Measurements from ENCODE around the gene ERV3-1.
A peak's percentile ranks its signal among the peaks of the same experiment; 100 is the strongest.
"Not testable (repeated sequence)": the region's sequence is repeated elsewhere in the genome, so short reads cannot be mapped to it uniquely, and the experiment has no call there.

Gene ERV3-1, protein sequence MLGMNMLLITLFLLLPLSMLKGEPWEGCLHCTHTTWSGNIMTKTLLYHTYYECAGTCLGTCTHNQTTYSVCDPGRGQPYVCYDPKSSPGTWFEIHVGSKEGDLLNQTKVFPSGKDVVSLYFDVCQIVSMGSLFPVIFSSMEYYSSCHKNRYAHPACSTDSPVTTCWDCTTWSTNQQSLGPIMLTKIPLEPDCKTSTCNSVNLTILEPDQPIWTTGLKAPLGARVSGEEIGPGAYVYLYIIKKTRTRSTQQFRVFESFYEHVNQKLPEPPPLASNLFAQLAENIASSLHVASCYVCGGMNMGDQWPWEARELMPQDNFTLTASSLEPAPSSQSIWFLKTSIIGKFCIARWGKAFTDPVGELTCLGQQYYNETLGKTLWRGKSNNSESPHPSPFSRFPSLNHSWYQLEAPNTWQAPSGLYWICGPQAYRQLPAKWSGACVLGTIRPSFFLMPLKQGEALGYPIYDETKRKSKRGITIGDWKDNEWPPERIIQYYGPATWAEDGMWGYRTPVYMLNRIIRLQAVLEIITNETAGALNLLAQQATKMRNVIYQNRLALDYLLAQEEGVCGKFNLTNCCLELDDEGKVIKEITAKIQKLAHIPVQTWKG

DNA sequence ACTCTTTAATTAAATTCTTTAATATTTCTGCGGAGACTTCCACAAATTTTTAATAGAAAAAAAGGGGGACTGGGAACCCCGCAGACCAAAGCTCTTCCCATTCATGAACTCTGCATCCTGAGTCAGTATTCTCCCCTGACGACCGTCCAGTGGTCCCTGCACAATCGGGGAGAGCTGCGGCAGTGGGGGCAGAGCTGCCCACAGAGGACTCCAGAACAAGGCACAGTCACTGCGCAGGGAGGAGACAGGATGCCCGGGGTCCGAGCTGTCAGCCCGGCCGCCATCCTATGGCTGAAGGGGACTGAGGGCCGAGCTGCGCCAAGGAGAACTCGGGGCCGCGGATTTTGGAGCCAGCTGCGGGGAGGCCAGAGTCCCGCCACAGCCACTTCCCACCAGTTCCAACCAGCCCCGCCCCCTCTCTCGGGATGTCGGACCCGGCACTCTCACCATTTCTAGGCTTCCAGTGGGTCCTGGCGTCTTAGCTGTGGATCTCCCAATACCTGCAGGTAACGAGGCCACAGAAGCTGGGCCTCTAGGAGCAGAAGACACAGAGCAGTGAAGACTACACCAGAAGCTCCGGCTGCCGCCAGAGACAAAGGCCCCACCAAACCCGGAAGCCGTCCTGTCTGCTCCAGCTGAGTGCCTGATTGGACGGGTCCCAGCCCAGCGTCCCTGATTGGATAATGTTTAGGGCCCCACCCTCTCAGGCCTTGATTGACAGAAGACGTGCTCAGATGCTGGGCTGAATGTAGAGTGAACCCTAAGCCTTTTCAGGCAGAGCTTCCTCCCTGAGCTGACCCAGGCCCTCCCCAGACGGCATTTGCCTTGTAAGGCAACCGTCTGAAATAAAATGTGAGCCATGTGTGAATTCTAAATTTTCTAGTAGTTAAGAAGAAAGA lies at the start of gene ERV3-1:
ERV3-1 (minus strand) TSS at position 594 of the 899 bp plus-strand sequence. CDS start 13,661 bp downstream, outside the sequence.
- Histone ChIP-seq H3K9me3 (ENCODE audit: control insufficient read depth in 1 of 2, low read length in 2 of 2) (no peaks in the 10 kb centered on the region), H3K4me1 (ENCODE audit: control insufficient read depth in 1 of 2, insufficient read depth in 2 of 2, low read length in 2 of 2) (peaks cover 0 to 15% of the 10 kb centered on the region in 2 donors), H3K36me3 (ENCODE audit: control insufficient read depth in 1 of 2, insufficient read depth in 2 of 2, low read length in 2 of 2) (peaks cover 0 to 2% of the 10 kb centered on the region in 2 donors), H3K27ac (ENCODE audit: low read length) (peak within 1 kb of the TSS; percentile 51), H3K27me3 (ENCODE audit: low read depth, low read length) (no peaks in the 10 kb centered on the region), H3K4me3 (ENCODE audit: low read depth in 1 of 2, low read length in 2 of 2) (peak within 1 kb of the TSS; percentile 72 to 95)

GRCh38 chr7:65055786-65056185 lies 49.3 kb upstream of the ERV3-1 start:
- not testable (repeated sequence) for H3K27ac ChIP-seq (ENCODE audit: low read length); H3K9me3 ChIP-seq (ENCODE audit: control insufficient read depth in 1 of 2, low read length in 2 of 2); H3K27me3 ChIP-seq (ENCODE audit: low read depth, low read length); H3K4me1 ChIP-seq (ENCODE audit: control insufficient read depth in 1 of 2, insufficient read depth in 2 of 2, low read length in 2 of 2); H3K36me3 ChIP-seq (ENCODE audit: control insufficient read depth in 1 of 2, insufficient read depth in 2 of 2, low read length in 2 of 2); H3K4me3 ChIP-seq (ENCODE audit: low read depth in 1 of 2, low read length in 2 of 2)

GRCh38 chr7:65054466-65054994 lies 48.0 kb upstream of the ERV3-1 start:
- H3K4me1 ChIP-seq (ENCODE audit: control insufficient read depth in 1 of 2, insufficient read depth in 2 of 2, low read length in 2 of 2); H3K9me3 ChIP-seq (ENCODE audit: control insufficient read depth in 1 of 2, low read length in 2 of 2); H3K4me3 ChIP-seq (ENCODE audit: low read depth in 1 of 2, low read length in 2 of 2); H3K27ac ChIP-seq (ENCODE audit: low read length); H3K27me3 ChIP-seq (ENCODE audit: low read depth, low read length); H3K36me3 ChIP-seq (ENCODE audit: control insufficient read depth in 1 of 2, insufficient read depth in 2 of 2, low read length in 2 of 2): not testable (repeated sequence)

DNA sequence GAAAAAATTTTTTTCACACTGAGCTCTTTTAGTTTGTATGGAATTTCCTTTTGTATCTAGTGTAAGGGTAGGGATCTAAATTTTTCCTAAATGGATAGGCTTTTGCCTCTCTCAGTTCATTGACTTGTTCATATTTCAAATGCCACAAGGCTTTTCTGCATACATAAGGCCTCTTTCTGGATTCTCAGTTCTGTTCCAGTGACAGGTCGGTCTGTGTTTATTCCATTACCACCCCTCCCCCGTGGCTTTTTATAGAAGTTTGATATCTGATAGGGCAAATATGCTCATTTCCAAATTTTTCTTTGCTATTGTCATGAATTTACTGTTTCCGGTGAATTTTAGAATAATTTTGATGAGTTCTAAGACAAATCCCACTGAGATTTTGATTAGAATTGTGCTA lies 45.2 kb upstream of the ERV3-1 start:
- H3K9me3 ChIP-seq (ENCODE audit: control insufficient read depth in 1 of 2, low read length in 2 of 2); H3K27me3 ChIP-seq (ENCODE audit: low read depth, low read length); H3K4me1 ChIP-seq (ENCODE audit: control insufficient read depth in 1 of 2, insufficient read depth in 2 of 2, low read length in 2 of 2); H3K36me3 ChIP-seq (ENCODE audit: control insufficient read depth in 1 of 2, insufficient read depth in 2 of 2, low read length in 2 of 2); H3K4me3 ChIP-seq (ENCODE audit: low read depth in 1 of 2, low read length in 2 of 2); H3K27ac ChIP-seq (ENCODE audit: low read length): not testable (repeated sequence)

DNA sequence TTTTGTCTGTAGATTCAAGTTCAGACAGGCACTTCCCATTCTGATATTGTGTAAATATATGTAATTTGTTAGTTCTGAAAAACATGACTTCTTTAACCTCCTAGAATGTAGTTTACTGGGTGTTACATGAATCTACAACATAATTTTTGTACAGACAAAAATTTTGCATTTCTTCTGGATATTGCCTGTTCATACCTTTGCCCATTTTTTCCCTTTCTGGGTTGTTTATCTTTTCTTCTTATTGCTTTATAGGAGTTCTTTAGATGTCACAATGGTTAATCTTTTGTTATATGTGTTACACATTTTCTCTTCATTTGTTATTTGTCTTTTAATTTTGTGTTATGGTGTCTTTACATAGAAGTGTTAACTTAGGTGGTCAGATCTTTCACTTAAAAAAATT lies 44.7 kb upstream of the ERV3-1 start:
- H3K27me3 ChIP-seq (ENCODE audit: low read depth, low read length); H3K4me3 ChIP-seq (ENCODE audit: low read depth in 1 of 2, low read length in 2 of 2); H3K4me1 ChIP-seq (ENCODE audit: control insufficient read depth in 1 of 2, insufficient read depth in 2 of 2, low read length in 2 of 2); H3K9me3 ChIP-seq (ENCODE audit: control insufficient read depth in 1 of 2, low read length in 2 of 2); H3K36me3 ChIP-seq (ENCODE audit: control insufficient read depth in 1 of 2, insufficient read depth in 2 of 2, low read length in 2 of 2); H3K27ac ChIP-seq (ENCODE audit: low read length): not testable (repeated sequence)

DNA sequence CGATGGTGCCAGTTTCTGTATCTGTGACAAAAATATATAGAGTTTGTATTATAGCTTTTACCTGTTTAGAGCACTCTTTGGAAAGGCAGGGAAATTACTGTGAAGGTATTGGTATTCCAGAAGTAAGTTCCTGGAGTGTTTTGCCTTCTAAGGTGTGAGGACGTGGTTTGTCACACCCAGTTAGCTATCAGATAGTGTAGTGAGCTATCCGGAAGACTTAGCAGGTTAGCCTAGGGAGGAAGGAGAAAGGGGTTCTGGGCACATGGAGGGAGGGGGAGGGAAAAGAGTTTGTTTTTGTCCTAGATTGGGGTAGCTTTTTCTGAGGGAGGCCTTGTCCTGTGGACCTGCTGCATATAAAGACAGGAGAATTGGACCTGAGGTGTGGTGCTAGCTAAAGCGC lies 39.8 kb upstream of the ERV3-1 start:
- not testable (repeated sequence) for H3K36me3 ChIP-seq (ENCODE audit: control insufficient read depth in 1 of 2, insufficient read depth in 2 of 2, low read length in 2 of 2); H3K4me3 ChIP-seq (ENCODE audit: low read depth in 1 of 2, low read length in 2 of 2); H3K4me1 ChIP-seq (ENCODE audit: control insufficient read depth in 1 of 2, insufficient read depth in 2 of 2, low read length in 2 of 2); H3K27ac ChIP-seq (ENCODE audit: low read length); H3K27me3 ChIP-seq (ENCODE audit: low read depth, low read length); H3K9me3 ChIP-seq (ENCODE audit: control insufficient read depth in 1 of 2, low read length in 2 of 2)

DNA sequence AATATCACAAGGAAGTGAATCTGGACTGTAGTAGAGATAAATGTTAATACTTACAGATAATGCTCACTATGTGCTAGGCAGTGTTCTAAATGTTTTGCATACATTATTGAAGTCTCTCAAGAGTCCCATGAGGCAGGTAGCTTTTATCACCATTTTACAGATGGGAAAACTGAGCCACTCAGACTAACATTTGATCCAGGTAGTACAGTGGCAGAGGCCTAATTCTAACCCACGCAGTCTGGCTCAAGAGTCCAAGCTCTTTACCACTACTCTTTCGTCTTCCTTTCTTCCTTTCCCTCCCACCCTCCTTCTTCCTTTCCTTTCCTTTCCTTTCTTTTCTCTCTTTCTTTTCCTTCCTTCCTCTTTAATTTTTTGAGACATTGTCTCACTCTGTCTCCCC lies 39.1 kb upstream of the ERV3-1 start:
- not testable (repeated sequence) for H3K27ac ChIP-seq (ENCODE audit: low read length); H3K4me3 ChIP-seq (ENCODE audit: low read depth in 1 of 2, low read length in 2 of 2); H3K27me3 ChIP-seq (ENCODE audit: low read depth, low read length); H3K9me3 ChIP-seq (ENCODE audit: control insufficient read depth in 1 of 2, low read length in 2 of 2); H3K36me3 ChIP-seq (ENCODE audit: control insufficient read depth in 1 of 2, insufficient read depth in 2 of 2, low read length in 2 of 2); H3K4me1 ChIP-seq (ENCODE audit: control insufficient read depth in 1 of 2, insufficient read depth in 2 of 2, low read length in 2 of 2)

- H3K27me3 ChIP-seq (ENCODE audit: low read depth, low read length); H3K36me3 ChIP-seq (ENCODE audit: control insufficient read depth in 1 of 2, insufficient read depth in 2 of 2, low read length in 2 of 2); H3K9me3 ChIP-seq (ENCODE audit: control insufficient read depth in 1 of 2, low read length in 2 of 2): not testable (repeated sequence)
- peak overlapping the region; percentile 31 for H3K27ac ChIP-seq (ENCODE audit: low read length)
- H3K4me1 ChIP-seq (ENCODE audit: control insufficient read depth in 1 of 2, insufficient read depth in 2 of 2, low read length in 2 of 2), result peaks cover 0 to 11% of the 10 kb centered on the region in 2 donors
- peak overlapping the region; percentile 53 to 70 for H3K4me3 ChIP-seq (ENCODE audit: low read depth in 1 of 2, low read length in 2 of 2)
Observed at GRCh38 chr7:65038767-65039166, 32.3 kb upstream of the ERV3-1 start.

DNA sequence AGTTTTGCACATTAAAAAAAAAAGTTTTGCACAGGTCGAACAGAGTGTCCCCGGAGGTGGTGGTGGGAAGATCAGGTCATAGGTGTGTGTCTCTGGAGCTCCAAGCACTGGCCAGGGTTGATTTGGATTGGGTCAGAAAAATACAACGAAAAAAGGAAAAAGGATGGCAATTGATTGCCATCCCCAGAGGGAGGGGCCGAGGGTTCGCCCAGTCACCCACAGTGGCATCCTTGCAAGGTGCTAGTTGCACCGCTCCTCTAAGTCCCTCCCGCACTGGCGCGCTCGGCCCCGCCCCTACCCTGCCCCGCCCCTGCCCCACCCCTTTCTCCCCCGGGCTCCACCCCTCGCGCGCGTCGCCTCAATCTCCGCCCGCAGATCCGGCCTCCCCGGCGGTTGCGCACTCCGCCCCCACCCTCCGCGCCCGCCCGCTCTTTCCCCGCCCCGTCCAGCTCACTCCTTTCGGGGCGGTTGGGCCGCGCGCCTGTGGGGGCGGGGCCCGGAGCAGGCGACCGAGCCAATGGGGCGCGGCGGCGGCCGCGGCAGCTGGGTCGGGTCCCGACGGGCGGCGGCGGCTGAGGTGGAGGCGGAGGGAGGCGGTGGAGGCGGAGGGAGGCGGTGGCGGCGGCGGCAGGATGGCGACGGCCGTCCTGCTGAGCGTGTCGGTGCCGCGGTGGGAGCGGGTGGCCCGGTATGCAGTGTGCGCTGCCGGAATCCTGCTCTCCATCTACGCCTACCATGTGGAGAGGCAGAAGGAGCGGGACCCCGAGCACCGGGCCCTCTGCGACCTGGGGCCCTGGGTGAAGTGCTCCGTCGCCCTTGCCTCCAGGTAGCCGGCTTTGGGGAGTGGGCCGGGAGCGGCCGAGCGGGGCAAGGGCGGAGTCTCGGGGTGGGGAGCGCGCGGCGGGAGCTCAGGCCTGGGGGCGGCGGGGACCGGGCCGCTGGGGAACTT lies 31.5 kb upstream of the ERV3-1 start:
- Histone ChIP-seq H3K9me3 (ENCODE audit: control insufficient read depth in 1 of 2, low read length in 2 of 2) (no peaks in the 10 kb centered on the region), H3K36me3 (ENCODE audit: control insufficient read depth in 1 of 2, insufficient read depth in 2 of 2, low read length in 2 of 2) (no peaks in the 10 kb centered on the region), H3K4me3 (ENCODE audit: low read depth in 1 of 2, low read length in 2 of 2) (peak overlapping the region in 1 of 2 donors; percentile 53), H3K4me1 (ENCODE audit: control insufficient read depth in 1 of 2, insufficient read depth in 2 of 2, low read length in 2 of 2) (peaks cover 0 to 11% of the 10 kb centered on the region in 2 donors), H3K27me3 (ENCODE audit: low read depth, low read length) (no peaks in the 10 kb centered on the region), H3K27ac (ENCODE audit: low read length) (no peak overlapping the region)

DNA sequence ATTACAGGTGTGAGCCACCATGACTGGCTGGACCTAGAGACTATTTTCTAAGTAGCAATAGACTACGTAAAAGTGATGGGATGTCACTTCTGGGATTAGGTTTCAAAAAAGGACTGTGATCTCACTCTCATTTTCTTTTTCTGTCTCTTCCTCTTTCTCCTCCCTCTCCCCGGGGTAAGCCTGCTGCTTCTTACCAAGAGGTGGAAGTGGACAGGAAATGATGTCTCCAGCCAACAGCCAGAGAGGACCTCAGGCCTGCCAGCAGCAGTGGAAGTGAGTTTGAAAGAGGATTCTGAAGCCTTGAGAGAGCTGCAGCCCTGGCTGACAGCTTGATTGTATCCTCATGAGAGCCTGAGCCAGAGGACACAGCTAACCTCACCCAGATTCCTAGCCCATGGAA lies 30.0 kb upstream of the ERV3-1 start:
- not testable (repeated sequence) for H3K36me3 ChIP-seq (ENCODE audit: control insufficient read depth in 1 of 2, insufficient read depth in 2 of 2, low read length in 2 of 2); H3K9me3 ChIP-seq (ENCODE audit: control insufficient read depth in 1 of 2, low read length in 2 of 2); H3K27me3 ChIP-seq (ENCODE audit: low read depth, low read length); H3K4me3 ChIP-seq (ENCODE audit: low read depth in 1 of 2, low read length in 2 of 2); H3K27ac ChIP-seq (ENCODE audit: low read length)
- peaks cover 0 to 11% of the 10 kb centered on the region in 2 donors for H3K4me1 ChIP-seq (ENCODE audit: control insufficient read depth in 1 of 2, insufficient read depth in 2 of 2, low read length in 2 of 2)
